Liver (tissue), 9 donors: Measurements from ENCODE around the gene RYR2. TPM values are rescaled to one million over a fixed set of nuclear protein-coding genes. Genes with fewer than 3 reads are reported as not detected.

Source experiments
- DNase-seq: peaks from one replicate; pipeline ENCODE4 v3.0.0-alpha.2; 2017; ENCODE audit warnings: low spot score
- H3K27ac ChIP-seq, 2 donors: one replicate each; pipeline ENCODE4 v1.7.0; 2013; ENCODE audit warnings: inconsistent platforms in 2 of 2, low read length in 2 of 2, control low read depth in 1 of 2, low read depth in 1 of 2, mild to moderate bottlenecking in 1 of 2
- H3K27me3 ChIP-seq, 4 donors: one replicate each; pipeline versions ENCODE4 v1.6.1 to v1.7.0; 2013; ENCODE audit warnings: low read length in 3 of 4, inconsistent platforms in 1 of 4, mild to moderate bottlenecking in 1 of 4, moderate library complexity in 1 of 4; ENCODE audit not compliant: control insufficient read depth in 4 of 4, insufficient read depth in 4 of 4
- H3K36me3 ChIP-seq, 4 donors: one replicate each; pipeline versions ENCODE4 v1.6.1 to v1.7.0; 2013; ENCODE audit warnings: low read length in 3 of 4, mild to moderate bottlenecking in 3 of 4, low read depth in 1 of 4, moderate library complexity in 1 of 4; ENCODE audit not compliant: control insufficient read depth in 4 of 4, insufficient read depth in 3 of 4
- H3K4me1 ChIP-seq, 4 donors: one replicate each; pipeline versions ENCODE4 v1.6.1 to v1.7.0; 2013; ENCODE audit warnings: low read length in 3 of 4, mild to moderate bottlenecking in 3 of 4, moderate library complexity in 1 of 4; ENCODE audit not compliant: control insufficient read depth in 4 of 4, insufficient read depth in 4 of 4
- H3K4me3 ChIP-seq, 3 donors: one replicate each; pipeline versions ENCODE4 v1.6.1 to v1.7.0; 2013; ENCODE audit warnings: low read length in 3 of 3, control low read depth in 1 of 3, low read depth in 1 of 3, mild to moderate bottlenecking in 1 of 3
- H3K9ac ChIP-seq, 2 donors: one replicate each; pipeline ENCODE4 v1.7.0; 2013; ENCODE audit warnings: low read length in 2 of 2, mild to moderate bottlenecking in 2 of 2, moderate library complexity in 2 of 2, control low read depth in 1 of 2, low read depth in 1 of 2
- H3K9me3 ChIP-seq, 4 donors: one replicate each; pipeline versions ENCODE4 v1.6.1 to v1.7.0; 2013; ENCODE audit warnings: low read length in 3 of 4; ENCODE audit not compliant: control insufficient read depth in 4 of 4
- ATF3 ChIP-seq: IDR thresholded peaks from 2 replicates; pipeline ENCODE4 v1.6.1; 2016; ENCODE audit warnings: antibody characterized with exemption
- EGR1 ChIP-seq, 2 donors: IDR thresholded peaks; 2 replicates each; pipeline ENCODE4 v1.6.1; 2016 to 2018; ENCODE audit warnings: antibody characterized with exemption in 2 of 2, low read depth in 2 of 2
- FOXA1 ChIP-seq: IDR thresholded peaks from 2 replicates; pipeline ENCODE4 v1.6.1; 2016; ENCODE audit warnings: antibody characterized with exemption
- FOXA2 ChIP-seq: IDR thresholded peaks from 2 replicates; pipeline ENCODE4 v1.6.1; 2016; ENCODE audit warnings: antibody characterized with exemption
- GABPA ChIP-seq, 2 donors: IDR thresholded peaks in 1 of 2; conservative IDR thresholded peaks in 1 of 2; 2 replicates each; pipeline ENCODE4 v1.6.1; 2016; ENCODE audit warnings: antibody characterized with exemption in 2 of 2, mild to moderate bottlenecking in 1 of 2, moderate library complexity in 1 of 2
- HNF4A ChIP-seq, 2 donors: conservative IDR thresholded peaks; 2 replicates each; pipeline ENCODE4 v1.6.1; 2016; ENCODE audit warnings: antibody characterized with exemption in 2 of 2, mild to moderate bottlenecking in 2 of 2
- HNF4G ChIP-seq: IDR thresholded peaks from 2 replicates; pipeline ENCODE4 v1.6.1; 2016; ENCODE audit warnings: antibody characterized with exemption
- JUND ChIP-seq, 2 donors: IDR thresholded peaks; 2 replicates each; pipeline ENCODE4 v1.6.1; 2016; ENCODE audit warnings: antibody characterized with exemption in 2 of 2
- MAX ChIP-seq: IDR thresholded peaks from 2 replicates; pipeline ENCODE4 v1.6.1; 2016; ENCODE audit warnings: antibody characterized with exemption
- NR2F2 ChIP-seq: IDR thresholded peaks from 2 replicates; pipeline ENCODE4 v1.6.1; 2016; ENCODE audit warnings: antibody characterized with exemption
- RAD21 ChIP-seq, 2 donors: IDR thresholded peaks; 2 replicates each; pipeline ENCODE4 v1.6.1; 2016; ENCODE audit warnings: antibody characterized with exemption in 2 of 2, mild to moderate bottlenecking in 2 of 2
- RXRA ChIP-seq, 2 donors: IDR thresholded peaks; 2 replicates each; pipeline ENCODE4 v1.6.1; 2017 to 2018; ENCODE audit warnings: antibody characterized with exemption in 2 of 2, mild to moderate bottlenecking in 1 of 2
- SP1 ChIP-seq: IDR thresholded peaks from 2 replicates; pipeline ENCODE4 v1.6.1; 2018; ENCODE audit warnings: antibody characterized with exemption, mild to moderate bottlenecking
- TAF1 ChIP-seq: conservative IDR thresholded peaks from 2 replicates; pipeline ENCODE4 v1.6.1; 2016; ENCODE audit warnings: antibody characterized with exemption, mild to moderate bottlenecking
- YY1 ChIP-seq: IDR thresholded peaks from 2 replicates; pipeline ENCODE4 v1.6.1; 2016; ENCODE audit warnings: antibody characterized with exemption, mild to moderate bottlenecking
- WGBS: extraction: QIAGEN DNeasy Blood & Tissue Kit; methylation state at CpG from one replicate; pipeline ENCODE4 v1.1.7; 2013; 5-methylcytosine and 5-hydroxymethylcytosine counted together
- polyA plus RNA-seq, 2 donors: library from polyadenylated mRNA; stranded (reverse) in 1 of 2; unstranded in 1 of 2; fragments of 200-250 nt in 1 of 2; fragments of >200 nt in 1 of 2; fragmentation: Nextera tagmentation in 1 of 2; extraction: Ambion mirVana in 1 of 2; gene quantifications; one replicate each; pipeline versions ENCODE4 v1.2.1 to v1.2.3, GENCODE V29; 2013 to 2015
- total RNA-seq, 2 donors: library from RNA; depleted of rRNA; stranded (reverse); fragments of >200 nt; gene quantifications; one replicate each; pipeline ENCODE4 v1.2.3, GENCODE V29; 2014
- TF ChIP-seq, protein P1 (sequence below): IDR thresholded peaks from 2 replicates; pipeline ENCODE4 v1.6.1; 2016; ENCODE audit warnings: antibody characterized with exemption, mild to moderate bottlenecking
- TF ChIP-seq, protein P2 (sequence below): fragments of 150-350 bp; IDR thresholded peaks from 2 replicates; pipeline ENCODE4 v1.5.1; 2017; ENCODE audit warnings: improper control_type of control experiment, low read depth, low read length; ENCODE audit not compliant: missing input control
- TF ChIP-seq, protein P3 (sequence below): IDR thresholded peaks from 2 replicates; pipeline ENCODE4 v1.6.1; 2016; ENCODE audit warnings: antibody characterized with exemption
- donor health status: healthy.
- donor health status: healthy.
- donor health status: healthy.
- donor health status: healthy.
- donor health status: healthy.

Gene RYR2
- total and polyA plus RNA-seq, 4 donors, result 0.06 to 0.75 (median 0.31) TPM

DNA sequence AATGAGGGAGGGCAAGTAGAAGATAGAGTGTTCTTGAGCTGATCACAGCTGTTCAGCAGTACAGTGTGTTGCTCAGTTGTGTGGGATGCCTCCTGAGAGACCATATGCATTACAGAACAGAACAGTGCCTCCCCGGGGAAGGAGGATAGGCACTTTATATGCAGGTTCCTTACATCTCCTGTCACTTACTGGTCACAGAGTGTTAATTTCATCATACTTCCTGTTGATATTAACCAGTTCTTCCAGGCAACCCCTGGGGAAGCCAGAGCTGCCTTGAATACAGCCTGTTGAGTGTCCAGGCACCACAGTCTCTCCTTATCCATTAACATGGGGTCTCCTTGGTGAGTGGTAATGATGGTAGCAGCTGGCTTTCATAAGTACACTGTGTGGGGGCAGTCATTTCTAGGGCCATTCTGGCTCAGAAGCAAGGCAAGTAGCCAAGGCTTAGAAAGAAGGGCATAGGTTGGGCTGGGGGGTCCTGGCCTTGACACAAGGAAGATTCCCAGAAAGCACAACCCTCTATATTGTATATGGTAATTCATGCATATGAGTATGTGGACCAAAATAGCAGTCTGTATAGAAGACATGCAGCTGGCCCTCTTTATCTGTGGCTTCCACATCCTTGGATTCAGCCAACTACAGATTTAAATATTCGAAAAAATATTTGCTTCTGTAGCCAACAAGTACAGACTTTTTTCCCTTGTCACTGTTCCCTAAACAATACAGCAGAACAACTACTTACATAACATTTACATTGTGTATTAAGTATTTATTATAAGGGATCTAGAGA is 706.4 kb downstream of the RYR2 start:
- 72% methylated on average over 2 of the region's 2 CpGs for WGBS
- Histone ChIP-seq H3K27me3 (no peaks in the 10 kb centered on the region), H3K4me1 (peaks cover under 1 to 38% (median 25%) of the 10 kb centered on the region in 4 donors), H3K4me3 (no peak overlapping the region), H3K9me3 (no peaks in the 10 kb centered on the region), H3K36me3 (no peaks in the 10 kb centered on the region), H3K27ac (no peak overlapping the region), H3K9ac (no peak overlapping the region)
- DNase-seq, result no peak
- no peak for TF ChIP-seq GABPA (IDR thresholded peaks at IDR 0.05 in 1 of 2, conservative IDR thresholded peaks at IDR 0.05 in 1 of 2)
- TF ChIP-seq, protein P1, sequence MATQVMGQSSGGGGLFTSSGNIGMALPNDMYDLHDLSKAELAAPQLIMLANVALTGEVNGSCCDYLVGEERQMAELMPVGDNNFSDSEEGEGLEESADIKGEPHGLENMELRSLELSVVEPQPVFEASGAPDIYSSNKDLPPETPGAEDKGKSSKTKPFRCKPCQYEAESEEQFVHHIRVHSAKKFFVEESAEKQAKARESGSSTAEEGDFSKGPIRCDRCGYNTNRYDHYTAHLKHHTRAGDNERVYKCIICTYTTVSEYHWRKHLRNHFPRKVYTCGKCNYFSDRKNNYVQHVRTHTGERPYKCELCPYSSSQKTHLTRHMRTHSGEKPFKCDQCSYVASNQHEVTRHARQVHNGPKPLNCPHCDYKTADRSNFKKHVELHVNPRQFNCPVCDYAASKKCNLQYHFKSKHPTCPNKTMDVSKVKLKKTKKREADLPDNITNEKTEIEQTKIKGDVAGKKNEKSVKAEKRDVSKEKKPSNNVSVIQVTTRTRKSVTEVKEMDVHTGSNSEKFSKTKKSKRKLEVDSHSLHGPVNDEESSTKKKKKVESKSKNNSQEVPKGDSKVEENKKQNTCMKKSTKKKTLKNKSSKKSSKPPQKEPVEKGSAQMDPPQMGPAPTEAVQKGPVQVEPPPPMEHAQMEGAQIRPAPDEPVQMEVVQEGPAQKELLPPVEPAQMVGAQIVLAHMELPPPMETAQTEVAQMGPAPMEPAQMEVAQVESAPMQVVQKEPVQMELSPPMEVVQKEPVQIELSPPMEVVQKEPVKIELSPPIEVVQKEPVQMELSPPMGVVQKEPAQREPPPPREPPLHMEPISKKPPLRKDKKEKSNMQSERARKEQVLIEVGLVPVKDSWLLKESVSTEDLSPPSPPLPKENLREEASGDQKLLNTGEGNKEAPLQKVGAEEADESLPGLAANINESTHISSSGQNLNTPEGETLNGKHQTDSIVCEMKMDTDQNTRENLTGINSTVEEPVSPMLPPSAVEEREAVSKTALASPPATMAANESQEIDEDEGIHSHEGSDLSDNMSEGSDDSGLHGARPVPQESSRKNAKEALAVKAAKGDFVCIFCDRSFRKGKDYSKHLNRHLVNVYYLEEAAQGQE, result no peak
- no peak for TF ChIP-seq EGR1 (IDR thresholded peaks at IDR 0.05; ENCODE audit: low read depth in 2 of 2)
- no peak for TF ChIP-seq JUND (IDR thresholded peaks at IDR 0.05)
- no peak for TF ChIP-seq RXRA (IDR thresholded peaks at IDR 0.05)
- TF ChIP-seq SP1, result no peak
- no peak for TF ChIP-seq HNF4A (conservative IDR thresholded peaks at IDR 0.05)
- TF ChIP-seq, protein P2, sequence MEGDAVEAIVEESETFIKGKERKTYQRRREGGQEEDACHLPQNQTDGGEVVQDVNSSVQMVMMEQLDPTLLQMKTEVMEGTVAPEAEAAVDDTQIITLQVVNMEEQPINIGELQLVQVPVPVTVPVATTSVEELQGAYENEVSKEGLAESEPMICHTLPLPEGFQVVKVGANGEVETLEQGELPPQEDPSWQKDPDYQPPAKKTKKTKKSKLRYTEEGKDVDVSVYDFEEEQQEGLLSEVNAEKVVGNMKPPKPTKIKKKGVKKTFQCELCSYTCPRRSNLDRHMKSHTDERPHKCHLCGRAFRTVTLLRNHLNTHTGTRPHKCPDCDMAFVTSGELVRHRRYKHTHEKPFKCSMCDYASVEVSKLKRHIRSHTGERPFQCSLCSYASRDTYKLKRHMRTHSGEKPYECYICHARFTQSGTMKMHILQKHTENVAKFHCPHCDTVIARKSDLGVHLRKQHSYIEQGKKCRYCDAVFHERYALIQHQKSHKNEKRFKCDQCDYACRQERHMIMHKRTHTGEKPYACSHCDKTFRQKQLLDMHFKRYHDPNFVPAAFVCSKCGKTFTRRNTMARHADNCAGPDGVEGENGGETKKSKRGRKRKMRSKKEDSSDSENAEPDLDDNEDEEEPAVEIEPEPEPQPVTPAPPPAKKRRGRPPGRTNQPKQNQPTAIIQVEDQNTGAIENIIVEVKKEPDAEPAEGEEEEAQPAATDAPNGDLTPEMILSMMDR, result no peak
- TF ChIP-seq TAF1, result no peak
- no peak for TF ChIP-seq NR2F2
- no peak for TF ChIP-seq RAD21 (IDR thresholded peaks at IDR 0.05)
- TF ChIP-seq MAX, result no peak
- no peak for TF ChIP-seq HNF4G
- no peak for TF ChIP-seq ATF3
- no peak for TF ChIP-seq FOXA1
- no peak for TF ChIP-seq FOXA2
- TF ChIP-seq, protein P3, sequence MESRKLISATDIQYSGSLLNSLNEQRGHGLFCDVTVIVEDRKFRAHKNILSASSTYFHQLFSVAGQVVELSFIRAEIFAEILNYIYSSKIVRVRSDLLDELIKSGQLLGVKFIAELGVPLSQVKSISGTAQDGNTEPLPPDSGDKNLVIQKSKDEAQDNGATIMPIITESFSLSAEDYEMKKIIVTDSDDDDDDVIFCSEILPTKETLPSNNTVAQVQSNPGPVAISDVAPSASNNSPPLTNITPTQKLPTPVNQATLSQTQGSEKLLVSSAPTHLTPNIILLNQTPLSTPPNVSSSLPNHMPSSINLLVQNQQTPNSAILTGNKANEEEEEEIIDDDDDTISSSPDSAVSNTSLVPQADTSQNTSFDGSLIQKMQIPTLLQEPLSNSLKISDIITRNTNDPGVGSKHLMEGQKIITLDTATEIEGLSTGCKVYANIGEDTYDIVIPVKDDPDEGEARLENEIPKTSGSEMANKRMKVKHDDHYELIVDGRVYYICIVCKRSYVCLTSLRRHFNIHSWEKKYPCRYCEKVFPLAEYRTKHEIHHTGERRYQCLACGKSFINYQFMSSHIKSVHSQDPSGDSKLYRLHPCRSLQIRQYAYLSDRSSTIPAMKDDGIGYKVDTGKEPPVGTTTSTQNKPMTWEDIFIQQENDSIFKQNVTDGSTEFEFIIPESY, result no peak
- no peak for TF ChIP-seq YY1
